Vagina (tissue), 2 donors: ENCODE data around the gene GDI1. TPM values are rescaled to one million over a fixed set of nuclear protein-coding genes. Genes with fewer than 3 reads are reported as not detected.
"Not testable (repeated sequence)": the region's sequence is repeated elsewhere in the genome, so short reads cannot be mapped to it uniquely, and the experiment has no call there.

Source experiments
- DNase-seq, 2 donors: peaks; one replicate each; pipeline ENCODE4 v3.0.0-alpha.2; 2017; ENCODE audit errors: extremely low spot score in 2 of 2
- H3K27ac ChIP-seq: fragments of 200-600 bp; sonication (generic); one replicate; pipeline ENCODE4 v1.5.1; 2019
- H3K27me3 ChIP-seq: fragments of 200-600 bp; sonication (generic); one replicate; pipeline ENCODE4 v1.5.1; 2019
- H3K36me3 ChIP-seq, 2 donors: fragments of 200-600 bp; sonication (generic); one replicate each; pipeline ENCODE4 v1.5.1; 2017 to 2019
- H3K4me1 ChIP-seq: fragments of 200-600 bp; sonication (generic); one replicate; pipeline ENCODE4 v1.5.1; 2019
- H3K4me3 ChIP-seq, 2 donors: fragments of 200-600 bp; sonication (generic); 1 replicate in 1 of 2; 2 replicates in 1 of 2; pipeline ENCODE4 v1.5.1; 2016 to 2019
- H3K9me3 ChIP-seq: fragments of 200-600 bp; sonication (generic); one replicate; pipeline ENCODE4 v1.5.1; 2019
- CTCF ChIP-seq, 3 experiments: fragments of 450-650 bp in 2 of 3; fragments of 200-600 bp in 1 of 3; sonication (generic) in 1 of 3; IDR thresholded peaks; one replicate each; pipeline ENCODE4 v1.5.1; 2017 to 2019; ENCODE audit warnings: antibody characterized with exemption in 3 of 3, mild to moderate bottlenecking in 2 of 3, moderate library complexity in 2 of 3
- POLR2A ChIP-seq, 2 donors: fragments of 450-650 bp; IDR thresholded peaks; one replicate each; pipeline ENCODE4 v1.6.1; 2017; ENCODE audit warnings: antibody characterized with exemption in 2 of 2, mild to moderate bottlenecking in 2 of 2, moderate library complexity in 2 of 2
- POLR2AphosphoS5 ChIP-seq, 2 donors: sonication (generic); formaldehyde crosslinking; IDR thresholded peaks; one replicate each; pipeline ENCODE4 v1.9.0; 2017; ENCODE audit warnings: antibody characterized with exemption in 2 of 2, mild to moderate bottlenecking in 2 of 2, low read depth in 1 of 2; ENCODE audit not compliant: insufficient read depth in 1 of 2
- intact Hi-C: fragments of 100-400 bp; cut with DNase I; formaldehyde crosslinking; loops from one replicate; pipeline ENCODE4 v1.15.1; 2023
- total RNA-seq: library from RNA; depleted of rRNA; stranded (reverse); fragments of >200 nt; gene quantifications from one replicate; pipeline ENCODE4 v1.2.3, GENCODE V29; 2016

Gene GDI1
- total RNA-seq, 1 donor from 2014 or later = 116 TPM

DNA sequence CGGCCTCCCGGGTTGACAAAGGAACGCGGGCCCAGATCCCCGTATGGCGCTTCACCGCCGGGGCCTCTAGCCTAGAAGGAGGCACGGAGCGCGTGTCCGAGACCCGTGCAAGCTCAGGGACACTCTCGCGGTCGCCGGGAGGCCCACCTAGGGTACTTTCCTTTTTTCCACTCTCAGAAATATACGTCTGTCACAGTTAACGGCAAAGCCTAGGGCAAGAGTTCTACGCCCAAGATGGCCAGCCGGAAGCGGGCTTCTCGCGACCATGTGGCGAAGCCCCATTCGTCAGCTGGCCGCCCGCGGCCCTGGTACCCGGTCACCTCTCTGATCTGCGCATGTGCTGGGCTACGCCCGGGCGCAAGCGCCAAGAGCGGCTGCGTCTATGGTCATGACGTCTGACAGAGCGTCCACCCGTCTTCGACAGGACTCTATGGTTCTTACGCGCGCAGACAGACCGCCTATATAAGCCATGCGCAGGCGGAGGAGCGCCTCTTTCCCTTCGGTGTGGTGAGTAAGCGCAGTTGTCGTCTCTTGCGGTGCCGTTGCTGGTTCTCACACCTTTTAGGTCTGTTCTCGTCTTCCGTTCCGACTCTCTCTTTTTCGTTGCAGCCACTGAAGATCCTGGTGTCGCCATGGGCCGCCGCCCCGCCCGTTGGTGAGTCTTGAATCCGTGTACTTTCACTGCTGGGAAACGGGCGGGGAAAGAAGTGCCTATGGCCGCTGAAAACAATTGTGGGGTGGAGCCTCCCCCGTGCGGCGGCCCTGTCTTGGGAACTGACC, 38.9 kb upstream of the GDI1 start, which contains the start of gene RPL10:
Gene RPL10 (plus strand): TSS at position 490 of the 780 bp plus-strand sequence. CDS start 143 bp downstream, at position 633.
- Histone ChIP-seq H3K9me3 (no peaks in the 10 kb centered on the region), H3K4me1 (peaks cover 21% of the 10 kb centered on the region), H3K4me3 (peak within 1 kb of the TSS; percentile 65 to 69), H3K36me3 (peaks cover 0 to 20% of the 10 kb centered on the region in 2 donors), H3K27me3 (no peaks in the 10 kb centered on the region), H3K27ac (peak within 1 kb of the TSS; percentile 88)
- intact Hi-C loops = loop anchor here (5.0 kb wide), 1 partner anchor 134 kb away; no protein-coding TSS in a partner anchor
- TF ChIP-seq POLR2A (IDR thresholded peaks at IDR 0.05) = peak in 1 of 2 donors; percentile 79
- TF ChIP-seq CTCF (IDR thresholded peaks at IDR 0.05) = no peak
- TF ChIP-seq POLR2AphosphoS5 (IDR thresholded peaks at IDR 0.05; ENCODE audit: insufficient read depth in 1 of 2, low read depth in 1 of 2) = peak; percentile 85 to 94
- DNase-seq = peak in 1 of 2 donors; percentile 98

GRCh38 chrX:154398668-154399526, 38.1 kb upstream of the GDI1 start:
- TF ChIP-seq CTCF (IDR thresholded peaks at IDR 0.05) = peak; percentile 52 to 76 (median 60)
- peak in 1 of 2 donors; percentile 11 for TF ChIP-seq POLR2A (IDR thresholded peaks at IDR 0.05)
- no peak for TF ChIP-seq POLR2AphosphoS5 (IDR thresholded peaks at IDR 0.05; ENCODE audit: insufficient read depth in 1 of 2, low read depth in 1 of 2)
- Histone ChIP-seq H3K9me3 (no peaks in the 10 kb centered on the region), H3K27me3 (no peaks in the 10 kb centered on the region), H3K36me3 (peaks cover 0 to 20% of the 10 kb centered on the region in 2 donors), H3K4me3 (peak overlapping the region; percentile 65 to 69), H3K4me1 (peaks cover 21% of the 10 kb centered on the region), H3K27ac (peak overlapping the region; percentile 88)
- DNase-seq = no peak
- intact Hi-C loops = loop anchor here (5.0 kb wide), 1 partner anchor 133 kb away; no protein-coding TSS in a partner anchor

DNA sequence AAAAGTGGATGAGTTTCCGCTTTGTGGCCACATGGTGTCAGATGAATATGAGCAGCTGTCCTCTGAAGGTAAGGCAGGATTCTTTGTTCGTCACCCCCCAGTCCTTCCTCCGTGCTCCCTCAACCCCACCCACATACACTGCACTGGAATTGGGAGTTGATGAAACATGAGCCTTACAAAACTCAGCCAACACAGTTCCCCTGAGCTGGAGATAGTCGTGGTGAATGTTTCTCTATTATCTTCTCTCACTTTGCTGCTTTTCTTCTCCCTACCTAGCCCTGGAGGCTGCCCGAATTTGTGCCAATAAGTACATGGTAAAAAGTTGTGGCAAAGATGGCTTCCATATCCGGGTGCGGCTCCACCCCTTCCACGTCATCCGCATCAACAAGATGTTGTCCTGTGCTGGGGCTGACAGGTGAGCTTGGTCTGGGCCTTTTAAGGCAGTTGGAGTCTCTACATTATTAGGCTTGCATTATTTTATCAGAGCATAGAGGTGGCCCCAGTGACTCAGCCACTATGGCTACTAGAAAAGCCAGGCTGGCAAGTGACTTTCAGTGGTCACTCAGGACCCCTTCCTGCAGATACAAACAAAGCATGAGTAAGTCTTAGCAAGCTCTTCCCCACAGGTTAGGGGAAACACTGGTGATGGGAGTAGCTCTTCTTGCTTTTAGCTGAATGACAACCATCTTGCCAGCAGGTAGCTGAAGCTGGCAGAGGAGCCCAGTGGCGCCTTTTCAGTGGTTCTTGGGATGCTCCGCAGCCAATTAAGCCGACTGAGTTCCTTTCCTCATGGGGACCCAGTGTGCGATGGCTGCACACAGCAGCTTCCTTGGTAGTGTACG, 37.2 kb upstream of the GDI1 start:
- Histone ChIP-seq H3K4me3 (peak overlapping the region; percentile 65 to 69), H3K27ac (peak overlapping the region; percentile 88), H3K9me3 (no peaks in the 10 kb centered on the region), H3K4me1 (peaks cover 21% of the 10 kb centered on the region), H3K36me3 (peaks cover 0 to 20% of the 10 kb centered on the region in 2 donors), H3K27me3 (no peaks in the 10 kb centered on the region)
- DNase-seq = no peak
- no peak for TF ChIP-seq POLR2AphosphoS5 (IDR thresholded peaks at IDR 0.05; ENCODE audit: insufficient read depth in 1 of 2, low read depth in 1 of 2)
- TF ChIP-seq POLR2A (IDR thresholded peaks at IDR 0.05) = no peak
- no peak for TF ChIP-seq CTCF (IDR thresholded peaks at IDR 0.05)
- intact Hi-C loops = loop anchor here (5.0 kb wide), 1 partner anchor 133 kb away; no protein-coding TSS in a partner anchor

DNA sequence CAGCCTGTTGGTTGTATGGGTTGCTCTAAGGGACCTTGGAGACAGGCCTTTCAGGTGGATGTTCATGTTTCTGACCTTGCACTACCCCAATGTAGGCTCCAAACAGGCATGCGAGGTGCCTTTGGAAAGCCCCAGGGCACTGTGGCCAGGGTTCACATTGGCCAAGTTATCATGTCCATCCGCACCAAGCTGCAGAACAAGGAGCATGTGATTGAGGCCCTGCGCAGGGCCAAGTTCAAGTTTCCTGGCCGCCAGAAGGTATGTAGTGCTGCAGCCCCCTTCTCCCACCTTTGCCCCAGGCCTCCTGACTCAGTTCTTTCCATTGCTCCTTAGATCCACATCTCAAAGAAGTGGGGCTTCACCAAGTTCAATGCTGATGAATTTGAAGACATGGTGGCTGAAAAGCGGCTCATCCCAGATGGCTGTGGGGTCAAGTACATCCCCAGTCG, 36.6 kb upstream of the GDI1 start:
- H3K4me3 ChIP-seq, intact Hi-C loops, H3K27me3 ChIP-seq, H3K9me3 ChIP-seq, DNase-seq, H3K27ac ChIP-seq: not testable (repeated sequence)
- peaks cover 0 to 20% of the 10 kb centered on the region in 2 donors for H3K36me3 ChIP-seq
- H3K4me1 ChIP-seq = peaks cover 21% of the 10 kb centered on the region
